HEK293T (cell line): ENCODE measurements around the gene LIME1.

Source experiments
- CTCF ChIA-PET: fragments of 350-600 bp; formaldehyde crosslinking; extraction: SDS; loops from one replicate; lab custom pipeline; 2021; ENCODE audit warnings: antibody characterized with exemption, inconsistent platforms; lab: Yijun Ruan, JAX
- POLR2A ChIA-PET: fragments of 350-600 bp; formaldehyde crosslinking; extraction: SDS; loops from one replicate; lab custom pipeline; 2020; ENCODE audit warnings: antibody characterized with exemption, inconsistent platforms; lab: Yijun Ruan, JAX
- DNase-seq: peaks from one replicate; pipeline ENCODE4 v3.0.0; 2012; ENCODE audit warnings: mixed read lengths; ENCODE audit errors: extremely low spot score
- ARNT ChIP-seq: fragments of 450-650 bp; IDR thresholded peaks from 2 replicates; pipeline ENCODE4 v1.6.1; 2017; ENCODE audit warnings: mild to moderate bottlenecking
- BHLHE40 ChIP-seq: fragments of 450-650 bp; IDR thresholded peaks from 2 replicates; pipeline ENCODE4 v1.6.1; 2016; ENCODE audit warnings: mild to moderate bottlenecking, moderate library complexity, borderline replicate concordance
- CTBP1 ChIP-seq: fragments of 450-650 bp; IDR thresholded peaks from 2 replicates; pipeline ENCODE4 v1.6.1; 2016; ENCODE audit warnings: borderline replicate concordance
- ELF4 ChIP-seq: fragments of 450-650 bp; IDR thresholded peaks from 2 replicates; pipeline ENCODE4 v1.6.1; 2017; ENCODE audit warnings: antibody characterized with exemption
- FOXA1 ChIP-seq: fragments of 450-650 bp; IDR thresholded peaks from 2 replicates; pipeline ENCODE4 v1.6.1; 2016; ENCODE audit warnings: mild to moderate bottlenecking
- FOXK2 ChIP-seq: fragments of 450-650 bp; IDR thresholded peaks from 2 replicates; pipeline ENCODE4 v1.6.1; 2016; ENCODE audit warnings: mild to moderate bottlenecking
- FOXM1 ChIP-seq: fragments of 450-650 bp; IDR thresholded peaks from 2 replicates; pipeline ENCODE4 v1.6.1; 2017; ENCODE audit warnings: mild to moderate bottlenecking, borderline replicate concordance
- HDGF ChIP-seq: fragments of 450-650 bp; IDR thresholded peaks from 2 replicates; pipeline ENCODE4 v1.6.1; 2017; ENCODE audit warnings: antibody characterized with exemption, borderline replicate concordance
- L3MBTL2 ChIP-seq: fragments of 450-650 bp; conservative IDR thresholded peaks from 2 replicates; pipeline ENCODE4 v1.6.1; 2016; ENCODE audit warnings: mild to moderate bottlenecking
- LEF1 ChIP-seq: fragments of 450-650 bp; IDR thresholded peaks from 2 replicates; pipeline ENCODE4 v1.6.1; 2017; ENCODE audit warnings: mild to moderate bottlenecking, borderline replicate concordance
- NFRKB ChIP-seq: fragments of 450-650 bp; IDR thresholded peaks from 2 replicates; pipeline ENCODE4 v1.6.1; 2016; ENCODE audit warnings: mild to moderate bottlenecking, moderate library complexity
- PKNOX1 ChIP-seq: fragments of 450-650 bp; IDR thresholded peaks from 2 replicates; pipeline ENCODE4 v1.6.1; 2016
- SP1 ChIP-seq: fragments of 450-650 bp; IDR thresholded peaks from 2 replicates; pipeline ENCODE4 v1.6.1; 2017
- SUZ12 ChIP-seq: fragments of 450-650 bp; IDR thresholded peaks from 2 replicates; pipeline ENCODE4 v1.6.1; 2016; ENCODE audit warnings: mild to moderate bottlenecking
- TARDBP ChIP-seq: fragments of 450-650 bp; IDR thresholded peaks from 2 replicates; pipeline ENCODE4 v1.6.1; 2016
- ZNF384 ChIP-seq: fragments of 450-650 bp; IDR thresholded peaks from 2 replicates; pipeline ENCODE4 v1.6.1; 2016

Gene LIME1

GRCh38 chr20:63733117-63733516 is 3.3 kb upstream of the LIME1 start:
- no peak for TF ChIP-seq LEF1
- TF ChIP-seq TARDBP = no peak
- no peak for TF ChIP-seq SP1
- TF ChIP-seq BHLHE40 = no peak
- no peak for TF ChIP-seq HDGF
- no peak for TF ChIP-seq FOXM1
- TF ChIP-seq PKNOX1 = no peak
- ChIA-PET POLR2A (no interaction called here), CTCF (no interaction called here)
- DNase-seq = peak; percentile 2

GRCh38 chr20:63733579-63734081 is 2.8 kb upstream of the LIME1 start:
- POLR2A ChIA-PET = no interaction called here
- peak; percentile 3 for DNase-seq
- CTCF ChIA-PET = no interaction called here
- TF ChIP-seq LEF1 (no peak), HDGF (no peak), BHLHE40 (no peak), SUZ12 (no peak), ELF4 (no peak), FOXK2 (no peak), SP1 (no peak), TARDBP (no peak), FOXM1 (no peak), ARNT (no peak), CTBP1 (no peak), L3MBTL2 (no peak), ZNF384 (no peak)

GRCh38 chr20:63734111-63734945 is 2.1 kb upstream of the LIME1 start:
- DNase-seq = peak; percentile 3
- TF ChIP-seq ARNT (no peak), BHLHE40 (no peak), SP1 (no peak), SUZ12 (no peak)
- ChIA-PET CTCF (no interaction called here), POLR2A (interaction anchor here (0.6 kb wide), 1 partner anchor 9 kb away, joined by 3 read pairs; no protein-coding TSS in a partner anchor)

- CTCF ChIA-PET = no interaction called here
- DNase-seq = no peak
- POLR2A ChIA-PET = no interaction called here
- TF ChIP-seq TARDBP (no peak), FOXA1 (no peak), ARNT (no peak), FOXK2 (no peak), LEF1 (no peak), HDGF (no peak)
Measured at GRCh38 chr20:63734946-63735858, 1.3 kb upstream of the LIME1 start.

- DNase-seq = no peak
- POLR2A ChIA-PET = interaction anchor here (1.0 kb wide), 1 partner anchor 29 kb away, joined by 7 read pairs; the partner anchor contains the start of genes ARFRP1 and ZGPAT
Measured at GRCh38 chr20:63736893-63737694, 630 bp downstream of the LIME1 start.

More at GRCh38 chr20:63736893-63737694, 630 bp downstream of the LIME1 start:
- no peak for TF ChIP-seq BHLHE40
- no peak for TF ChIP-seq ARNT
- TF ChIP-seq L3MBTL2 = no peak
- TF ChIP-seq SP1 = no peak
- TF ChIP-seq ZNF384 = no peak
- no peak for TF ChIP-seq FOXM1
- TF ChIP-seq FOXA1 = no peak
- no peak for TF ChIP-seq PKNOX1
- no peak for TF ChIP-seq ELF4
- TF ChIP-seq SUZ12 = no peak
- TF ChIP-seq CTBP1 = no peak
- no peak for TF ChIP-seq NFRKB
- no peak for TF ChIP-seq TARDBP
- no peak for TF ChIP-seq HDGF
- no peak for TF ChIP-seq LEF1
- no peak for TF ChIP-seq FOXK2
- CTCF ChIA-PET = no interaction called here
